Measurements from ENCODE around the gene SYNJ1. TPM values are rescaled to one million over a fixed set of nuclear protein-coding genes. Genes with fewer than 3 reads are reported as not detected.

Gene SYNJ1
- total and polyA plus RNA-seq, 10 of the 15 experiments (the other 5 are each of a cell fraction or from before 2014, with no cell fraction given) = 1.2 to 7.0 (median 3.5) TPM

DNA sequence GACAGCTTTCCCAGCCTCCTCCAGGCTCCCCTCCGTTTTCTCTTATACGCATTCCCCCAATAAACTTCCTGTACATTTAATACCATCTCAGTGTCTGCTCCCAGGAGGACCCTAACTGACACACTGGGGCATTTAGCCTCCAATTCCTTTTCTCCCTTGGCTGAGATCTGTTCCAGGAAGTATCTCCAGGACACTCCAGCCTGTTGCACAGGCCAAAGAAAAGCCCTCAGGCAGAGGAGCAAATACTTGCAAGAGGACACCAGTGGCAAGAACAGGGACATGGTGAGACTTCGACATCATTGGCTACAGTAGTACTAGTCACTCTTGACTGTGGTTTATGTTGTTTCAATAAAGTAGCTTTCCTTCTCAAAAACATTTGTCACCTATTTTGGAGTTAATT is 4.7 kb upstream of the SYNJ1 start (continued):
- TF ChIP-seq EGR1 (IDR thresholded peaks at IDR 0.05; ENCODE audit: borderline replicate concordance in 1 of 2, low read depth in 2 of 2, low read length in 2 of 2) (no peak), CBFB (IDR thresholded peaks at IDR 0.05; ENCODE audit: low read depth) (no peak), ZNF687 (IDR thresholded peaks at IDR 0.05) (no peak), POLR2A (IDR thresholded peaks at IDR 0.05; ENCODE audit: low read depth, low read length) (no peak), MLLT1 (IDR thresholded peaks at IDR 0.05) (no peak), EP300 (IDR thresholded peaks at IDR 0.05; ENCODE audit: borderline replicate concordance in 1 of 2, control insufficient read depth in 1 of 2, low read depth in 2 of 2, low read length in 2 of 2) (no peak), TBL1XR1 (IDR thresholded peaks at IDR 0.05; ENCODE audit: low read depth, low read length) (no peak)
